ENCODE data around the gene KRT77.
"Not testable (repeated sequence)": the region's sequence is repeated elsewhere in the genome, so short reads cannot be mapped to it uniquely, and the experiment has no call there.

KRT77 gene

GRCh38 chr12:52675301-52675701 lies 28.0 kb downstream of the KRT77 start:
- Histone ChIP-seq H3K36me3 (ENCODE audit: control insufficient read depth, insufficient read depth, low read length) (no peaks in the 10 kb centered on the region), H3K4me3 (ENCODE audit: low read depth, low read length) (no peak overlapping the region), H3K4me1 (ENCODE audit: control insufficient read depth, insufficient read depth, low read length) (no peaks in the 10 kb centered on the region), H3K27ac (ENCODE audit: low read depth, low read length) (no peak overlapping the region), H3K27me3 (ENCODE audit: control insufficient read depth, insufficient read depth, low read length) (no peaks in the 10 kb centered on the region), H3K9me3 (ENCODE audit: control insufficient read depth, insufficient read depth, low read length) (no peaks in the 10 kb centered on the region), H3K9ac (ENCODE audit: low read depth, low read length) (no peak overlapping the region)

GRCh38 chr12:52674433-52674775 lies 28.9 kb downstream of the KRT77 start:
- no peak overlapping the region for H3K27ac ChIP-seq (ENCODE audit: low read depth, low read length)
- H3K36me3 ChIP-seq (ENCODE audit: control insufficient read depth, insufficient read depth, low read length), result no peaks in the 10 kb centered on the region
- no peak overlapping the region for H3K4me3 ChIP-seq (ENCODE audit: low read depth, low read length)
- no peak overlapping the region for H3K9ac ChIP-seq (ENCODE audit: low read depth, low read length)
- H3K4me1 ChIP-seq (ENCODE audit: control insufficient read depth, insufficient read depth, low read length), result no peaks in the 10 kb centered on the region
- no peaks in the 10 kb centered on the region for H3K27me3 ChIP-seq (ENCODE audit: control insufficient read depth, insufficient read depth, low read length)
- no peaks in the 10 kb centered on the region for H3K9me3 ChIP-seq (ENCODE audit: control insufficient read depth, insufficient read depth, low read length)

GRCh38 chr12:52673713-52674432 lies 29.5 kb downstream of the KRT77 start:
- H3K9me3 ChIP-seq (ENCODE audit: control insufficient read depth, insufficient read depth, low read length), result no peaks in the 10 kb centered on the region
- H3K27ac ChIP-seq (ENCODE audit: low read depth, low read length), result no peak overlapping the region
- no peaks in the 10 kb centered on the region for H3K36me3 ChIP-seq (ENCODE audit: control insufficient read depth, insufficient read depth, low read length)
- H3K9ac ChIP-seq (ENCODE audit: low read depth, low read length), result no peak overlapping the region
- no peaks in the 10 kb centered on the region for H3K4me1 ChIP-seq (ENCODE audit: control insufficient read depth, insufficient read depth, low read length)
- no peak overlapping the region for H3K4me3 ChIP-seq (ENCODE audit: low read depth, low read length)
- no peaks in the 10 kb centered on the region for H3K27me3 ChIP-seq (ENCODE audit: control insufficient read depth, insufficient read depth, low read length)

- Histone ChIP-seq H3K4me1 (ENCODE audit: control insufficient read depth, insufficient read depth, low read length) (no peaks in the 10 kb centered on the region), H3K27ac (ENCODE audit: low read depth, low read length) (no peak overlapping the region), H3K9ac (ENCODE audit: low read depth, low read length) (no peak overlapping the region), H3K4me3 (ENCODE audit: low read depth, low read length) (no peak overlapping the region), H3K27me3 (ENCODE audit: control insufficient read depth, insufficient read depth, low read length) (no peaks in the 10 kb centered on the region), H3K9me3 (ENCODE audit: control insufficient read depth, insufficient read depth, low read length) (no peaks in the 10 kb centered on the region), H3K36me3 (ENCODE audit: control insufficient read depth, insufficient read depth, low read length) (no peaks in the 10 kb centered on the region)
These were observed 30.1 kb downstream of the KRT77 start for GRCh38 chr12:52673217-52673616.

GRCh38 chr12:52672321-52672933 lies 30.9 kb downstream of the KRT77 start:
- Histone ChIP-seq H3K4me1 (ENCODE audit: control insufficient read depth, insufficient read depth, low read length) (no peaks in the 10 kb centered on the region), H3K9me3 (ENCODE audit: control insufficient read depth, insufficient read depth, low read length) (no peaks in the 10 kb centered on the region), H3K27ac (ENCODE audit: low read depth, low read length) (no peak overlapping the region), H3K27me3 (ENCODE audit: control insufficient read depth, insufficient read depth, low read length) (no peaks in the 10 kb centered on the region), H3K36me3 (ENCODE audit: control insufficient read depth, insufficient read depth, low read length) (no peaks in the 10 kb centered on the region), H3K9ac (ENCODE audit: low read depth, low read length) (no peak overlapping the region), H3K4me3 (ENCODE audit: low read depth, low read length) (no peak overlapping the region)

- Histone ChIP-seq H3K9me3 (ENCODE audit: control insufficient read depth, insufficient read depth, low read length) (no peaks in the 10 kb centered on the region), H3K9ac (ENCODE audit: low read depth, low read length) (no peak overlapping the region), H3K27ac (ENCODE audit: low read depth, low read length) (no peak overlapping the region), H3K36me3 (ENCODE audit: control insufficient read depth, insufficient read depth, low read length) (no peaks in the 10 kb centered on the region), H3K4me1 (ENCODE audit: control insufficient read depth, insufficient read depth, low read length) (no peaks in the 10 kb centered on the region), H3K4me3 (ENCODE audit: low read depth, low read length) (no peak overlapping the region), H3K27me3 (ENCODE audit: control insufficient read depth, insufficient read depth, low read length) (no peaks in the 10 kb centered on the region)
These were observed 32.4 kb downstream of the KRT77 start for GRCh38 chr12:52670961-52671360.

- H3K27me3 ChIP-seq (ENCODE audit: control insufficient read depth, insufficient read depth, low read length), result no peaks in the 10 kb centered on the region
- no peak overlapping the region for H3K4me3 ChIP-seq (ENCODE audit: low read depth, low read length)
- H3K9me3 ChIP-seq (ENCODE audit: control insufficient read depth, insufficient read depth, low read length), result no peaks in the 10 kb centered on the region
- H3K27ac ChIP-seq (ENCODE audit: low read depth, low read length), result no peak overlapping the region
- no peaks in the 10 kb centered on the region for H3K4me1 ChIP-seq (ENCODE audit: control insufficient read depth, insufficient read depth, low read length)
- no peaks in the 10 kb centered on the region for H3K36me3 ChIP-seq (ENCODE audit: control insufficient read depth, insufficient read depth, low read length)
- no peak overlapping the region for H3K9ac ChIP-seq (ENCODE audit: low read depth, low read length)
These were observed 32.8 kb downstream of the KRT77 start for GRCh38 chr12:52670506-52670905.

GRCh38 chr12:52669941-52670340 lies 33.4 kb downstream of the KRT77 start:
- H3K27ac ChIP-seq (ENCODE audit: low read depth, low read length); H3K36me3 ChIP-seq (ENCODE audit: control insufficient read depth, insufficient read depth, low read length); H3K4me3 ChIP-seq (ENCODE audit: low read depth, low read length); H3K27me3 ChIP-seq (ENCODE audit: control insufficient read depth, insufficient read depth, low read length); H3K4me1 ChIP-seq (ENCODE audit: control insufficient read depth, insufficient read depth, low read length); H3K9ac ChIP-seq (ENCODE audit: low read depth, low read length); H3K9me3 ChIP-seq (ENCODE audit: control insufficient read depth, insufficient read depth, low read length): not testable (repeated sequence)

- Histone ChIP-seq H3K9me3 (ENCODE audit: control insufficient read depth, insufficient read depth, low read length) (no peaks in the 10 kb centered on the region), H3K27ac (ENCODE audit: low read depth, low read length) (no peak overlapping the region), H3K4me1 (ENCODE audit: control insufficient read depth, insufficient read depth, low read length) (no peaks in the 10 kb centered on the region), H3K9ac (ENCODE audit: low read depth, low read length) (no peak overlapping the region), H3K4me3 (ENCODE audit: low read depth, low read length) (no peak overlapping the region), H3K27me3 (ENCODE audit: control insufficient read depth, insufficient read depth, low read length) (no peaks in the 10 kb centered on the region), H3K36me3 (ENCODE audit: control insufficient read depth, insufficient read depth, low read length) (no peaks in the 10 kb centered on the region)
These were observed 33.9 kb downstream of the KRT77 start for GRCh38 chr12:52669426-52669825.

GRCh38 chr12:52667931-52668330 lies 35.4 kb downstream of the KRT77 start:
- Histone ChIP-seq H3K9ac (ENCODE audit: low read depth, low read length) (no peak overlapping the region), H3K4me1 (ENCODE audit: control insufficient read depth, insufficient read depth, low read length) (no peaks in the 10 kb centered on the region), H3K27ac (ENCODE audit: low read depth, low read length) (no peak overlapping the region), H3K27me3 (ENCODE audit: control insufficient read depth, insufficient read depth, low read length) (no peaks in the 10 kb centered on the region; the same call in 1 of the 2 replicates), H3K36me3 (ENCODE audit: control insufficient read depth, insufficient read depth, low read length) (no peaks in the 10 kb centered on the region), H3K4me3 (ENCODE audit: low read depth, low read length) (no peak overlapping the region), H3K9me3 (ENCODE audit: control insufficient read depth, insufficient read depth, low read length) (no peaks in the 10 kb centered on the region)

- H3K27me3 ChIP-seq (ENCODE audit: control insufficient read depth, insufficient read depth, low read length), result no peaks in the 10 kb centered on the region; the same call in 1 of the 2 replicates
- no peak overlapping the region for H3K4me3 ChIP-seq (ENCODE audit: low read depth, low read length)
- H3K4me1 ChIP-seq (ENCODE audit: control insufficient read depth, insufficient read depth, low read length), result no peaks in the 10 kb centered on the region
- no peak overlapping the region for H3K9ac ChIP-seq (ENCODE audit: low read depth, low read length)
- H3K27ac ChIP-seq (ENCODE audit: low read depth, low read length), result no peak overlapping the region
- no peaks in the 10 kb centered on the region for H3K36me3 ChIP-seq (ENCODE audit: control insufficient read depth, insufficient read depth, low read length)
- H3K9me3 ChIP-seq (ENCODE audit: control insufficient read depth, insufficient read depth, low read length), result no peaks in the 10 kb centered on the region
These were observed 35.8 kb downstream of the KRT77 start for GRCh38 chr12:52667509-52667908.
